GM23338 (cell line): ENCODE data around the gene PI4K2A. TPM values are rescaled to one million over a fixed set of nuclear protein-coding genes. Genes with fewer than 3 reads are reported as not detected.
"Not testable (repeated sequence)": the region's sequence is repeated elsewhere in the genome, so short reads cannot be mapped to it uniquely, and the experiment has no call there.

Source experiments
- ATAC-seq: fragments of 200-7000 bp; cut with Tn5 transposase; 3 replicates; pipeline ENCODE4 v1.9.1; 2020
- DNase-seq: peaks from one replicate; pipeline ENCODE4 v3.0.0-alpha.2; 2015; ENCODE audit warnings: low spot score
- H2AFZ ChIP-seq: fragments of 200-600 bp; sonication (generic); 2 replicates; pipeline ENCODE4 v1.8.0; 2016; ENCODE audit warnings: antibody characterized with exemption, mild to moderate bottlenecking, moderate library complexity
- H3F3A ChIP-seq: fragments of 200-600 bp; sonication (generic); replicated peaks from 2 replicates; pipeline ENCODE4 v1.8.0; 2017; ENCODE audit warnings: antibody characterized with exemption, mixed run types, low read depth
- H3K27ac ChIP-seq: fragments of 200-600 bp; sonication (generic); 2 replicates; pipeline ENCODE4 v1.6.1; 2016; ENCODE audit warnings: low read depth
- H3K27me3 ChIP-seq: fragments of 200-600 bp; sonication (generic); 2 replicates; pipeline ENCODE4 v1.8.0; 2016; ENCODE audit warnings: mild to moderate bottlenecking, mixed run types, moderate library complexity; ENCODE audit not compliant: insufficient read depth
- H3K36me3 ChIP-seq: fragments of 200-600 bp; sonication (generic); 2 replicates; pipeline ENCODE4 v1.8.0; 2016; ENCODE audit warnings: mild to moderate bottlenecking; ENCODE audit not compliant: insufficient read depth
- H3K4me1 ChIP-seq: fragments of 200-600 bp; sonication (generic); 2 replicates; pipeline ENCODE4 v1.8.0; 2016; ENCODE audit warnings: mild to moderate bottlenecking, moderate library complexity; ENCODE audit not compliant: insufficient read depth
- H3K4me2 ChIP-seq: fragments of 200-600 bp; sonication (generic); 2 replicates; pipeline ENCODE4 v1.7.1; 2017; ENCODE audit warnings: mixed run types
- H3K4me3 ChIP-seq: fragments of 200-600 bp; sonication (generic); 2 replicates; pipeline ENCODE4 v1.6.1; 2016; ENCODE audit warnings: mixed run types
- H3K79me2 ChIP-seq: fragments of 200-600 bp; sonication (generic); replicated peaks from 2 replicates; pipeline ENCODE4 v1.8.0; 2017; ENCODE audit warnings: mild to moderate bottlenecking; ENCODE audit not compliant: insufficient read depth
- H3K9me2 ChIP-seq: fragments of 200-600 bp; sonication (generic); 2 replicates; pipeline ENCODE4 v1.8.0; 2017; ENCODE audit not compliant: insufficient read depth
- H4K20me1 ChIP-seq: fragments of 200-600 bp; sonication (generic); replicated peaks from 2 replicates; pipeline ENCODE4 v1.8.0; 2017; ENCODE audit warnings: mild to moderate bottlenecking; ENCODE audit not compliant: insufficient read depth
- H3K27ac Mint-ChIP-seq: 2 replicates; pipeline ENCODE4 v1.8.0; 2020; ENCODE audit warnings: inconsistent platforms, mild to moderate bottlenecking, moderate library complexity, mixed read lengths
- H3K27me3 Mint-ChIP-seq: 3 replicates; pipeline ENCODE4 v1.8.0; 2022; ENCODE audit warnings: low read depth, mild to moderate bottlenecking, moderate library complexity, mixed read lengths, inconsistent platforms; ENCODE audit not compliant: insufficient read depth, poor library complexity
- H3K36me3 Mint-ChIP-seq: 3 replicates; pipeline ENCODE4 v1.8.0; 2021; ENCODE audit warnings: low read depth, mild to moderate bottlenecking, inconsistent platforms, moderate library complexity, mixed read lengths
- H3K4me1 Mint-ChIP-seq: 3 replicates; pipeline ENCODE4 v1.8.0; 2020; ENCODE audit warnings: mild to moderate bottlenecking, inconsistent platforms, mixed read lengths
- H3K4me3 Mint-ChIP-seq: 3 replicates; pipeline ENCODE4 v1.8.0; 2021; ENCODE audit warnings: moderate library complexity, mild to moderate bottlenecking, inconsistent platforms, mixed read lengths
- H3K9me3 Mint-ChIP-seq: 3 replicates; pipeline ENCODE4 v1.8.0; 2020; ENCODE audit warnings: moderate library complexity, mild to moderate bottlenecking, inconsistent platforms, mixed read lengths
- CREB1 ChIP-seq: fragments of 250-450 bp; sonication (Bioruptor Pico); IDR thresholded peaks from 2 replicates; pipeline ENCODE4 v1.5.0; 2020; ENCODE audit warnings: low read depth, mild to moderate bottlenecking, moderate library complexity
- CTCF ChIP-seq, 2 experiments: fragments of 200-600 bp in 1 of 2; sonication (generic) in 1 of 2; conservative IDR thresholded peaks; 2 replicates each; pipeline versions ENCODE4 v1.5.1 to v1.6.1; 2016 to 2017; ENCODE audit warnings: antibody characterized with exemption in 2 of 2, low read depth in 2 of 2, mild to moderate bottlenecking in 2 of 2, moderate library complexity in 1 of 2
- ETS1 ChIP-seq: IDR thresholded peaks from 2 replicates; pipeline ENCODE4 v1.6.1; 2016; ENCODE audit warnings: antibody characterized with exemption
- EZH2 ChIP-seq: fragments of 200-600 bp; sonication (generic); IDR thresholded peaks from one replicate; pipeline ENCODE4 v1.8.0; 2017; ENCODE audit warnings: antibody characterized with exemption, mild to moderate bottlenecking, low read depth; ENCODE audit not compliant: unreplicated experiment
- NANOG ChIP-seq: IDR thresholded peaks from 2 replicates; pipeline ENCODE4 v1.6.1; 2016; ENCODE audit warnings: antibody characterized with exemption, borderline replicate concordance
- POLR2AphosphoS5 ChIP-seq: IDR thresholded peaks from 2 replicates; pipeline ENCODE4 v1.6.1; 2016; ENCODE audit warnings: antibody characterized with exemption, low read depth
- STAT1 ChIP-seq: IDR thresholded peaks from one replicate; pipeline ENCODE4 v1.6.1; 2016; ENCODE audit warnings: antibody characterized with exemption; ENCODE audit not compliant: unreplicated experiment
- ZNF114 ChIP-seq: fragments of 250-450 bp; sonication (Bioruptor Pico); IDR thresholded peaks from 2 replicates; pipeline ENCODE4 v1.5.0; 2020; ENCODE audit warnings: mild to moderate bottlenecking, moderate library complexity
- polyA plus RNA-seq: library from polyadenylated mRNA; unstranded; fragments of >200 nt; fragmentation: Nextera tagmentation; extraction: Ambion mirVana; gene quantifications from 2 replicates; pipeline ENCODE4 v1.2.1, GENCODE V29; 2016
- total RNA-seq: library from RNA; depleted of rRNA; stranded (reverse); fragments of >200 nt; shearing (Covaris generic); gene quantifications from 2 replicates; pipeline ENCODE4 v1.2.3, GENCODE V29; 2014

PI4K2A gene
- total and polyA plus RNA-seq, 2 experiments from 2014 or later: 8.1 to 29.2 TPM

- no peak for TF ChIP-seq ZNF114 (CRISPR knock-in tag)
- no peak for TF ChIP-seq CREB1
- TF ChIP-seq ETS1: no peak
- TF ChIP-seq NANOG: no peak
- TF ChIP-seq EZH2: no peak
- TF ChIP-seq STAT1: no peak
- no peak for TF ChIP-seq POLR2AphosphoS5
These were observed 41.6 kb downstream of the PI4K2A start (continued) for GRCh38 chr10:97682042-97682441.

GRCh38 chr10:97683556-97684367 is 43.3 kb downstream of the PI4K2A start:
- peaks cover 22% of the 10 kb centered on the region for H3K4me1 Mint-ChIP-seq
- ATAC-seq: peak; percentile 2; the same call in 2 of the 3 replicates
- peaks cover 21% of the 10 kb centered on the region for H4K20me1 ChIP-seq
- H3K27ac Mint-ChIP-seq: peak overlapping the region; percentile 72; the same call in 1 of the 2 replicates
- TF ChIP-seq EZH2 (no peak), CTCF (conservative IDR thresholded peaks at IDR 0.05; ENCODE audit: low read depth in 2 of 2) (peak in 1 of 2 experiments; percentile 24; a peak in 1 of 4 replicates)
- H3K9me3 Mint-ChIP-seq: no peaks in the 10 kb centered on the region
- H3K36me3 Mint-ChIP-seq: no peaks in the 10 kb centered on the region
- H3K4me3 ChIP-seq: no peak overlapping the region
- no peaks in the 10 kb centered on the region for H3K9me2 ChIP-seq
- H3K4me2 ChIP-seq: peak overlapping the region; percentile 10; the same call in 1 of the 2 replicates
- no peak overlapping the region; the same call in 2 of the 3 replicates for H3K4me3 Mint-ChIP-seq
- H3K4me1 ChIP-seq: peaks cover 25% of the 10 kb centered on the region
- peak overlapping the region; percentile 76; the same call in 1 of the 2 replicates for H3K27ac ChIP-seq
- H3K27me3 Mint-ChIP-seq: peaks cover 9% of the 10 kb centered on the region
- H3K36me3 ChIP-seq: no peaks in the 10 kb centered on the region
- peaks cover 25% of the 10 kb centered on the region for H3K79me2 ChIP-seq
- no peaks in the 10 kb centered on the region for H3K27me3 ChIP-seq
- DNase-seq: peak; percentile 31
- H3F3A ChIP-seq: peaks cover 11% of the 10 kb centered on the region
- no peak overlapping the region for H2AFZ ChIP-seq

GRCh38 chr10:97684368-97684713 is 43.9 kb downstream of the PI4K2A start:
- Mint-ChIP-seq H3K27ac (0 out of 2 replicates have a peak overlapping the region, but pooled peaks have one; percentile 72), H3K4me1 (peaks cover 22% of the 10 kb centered on the region)
- not testable (repeated sequence) for H3K4me3 ChIP-seq, H2AFZ ChIP-seq, H3K27me3 ChIP-seq, ATAC-seq, H3K36me3 ChIP-seq, H3K27ac ChIP-seq, H3K4me3 Mint-ChIP-seq, H3K9me3 Mint-ChIP-seq, DNase-seq, H3K9me2 ChIP-seq, H3K36me3 Mint-ChIP-seq, H3K27me3 Mint-ChIP-seq
- Histone ChIP-seq H3F3A (peaks cover 11% of the 10 kb centered on the region), H4K20me1 (peaks cover 21% of the 10 kb centered on the region), H3K79me2 (peaks cover 25% of the 10 kb centered on the region), H3K4me2 (peak overlapping the region; percentile 96; the same call in 1 of the 2 replicates), H3K4me1 (peaks cover 25% of the 10 kb centered on the region)
